OCI-LY3 (cell line): Measurements from ENCODE around the gene SWSAP1.
A peak's percentile ranks its signal among the peaks of the same experiment; 100 is the strongest.

ENCODE experiments used
- CTCF ChIP-seq: fragments of 200-600, 300-600 bp; sonication (generic); IDR thresholded peaks from 2 replicates; pipeline ENCODE4 v1.5.1; 2014; ENCODE audit warnings: antibody characterized with exemption, low read length, low read depth
- EZH2phosphoT487 ChIP-seq: fragments of 200-600 bp; shearing (Covaris generic); IDR thresholded peaks from 2 replicates; pipeline ENCODE4 v1.6.1; 2018; ENCODE audit warnings: antibody characterized with exemption, mixed run types, low read depth

GRCh38 chr19:11382898-11383705 lies 8.6 kb downstream of the SWSAP1 start:
- TF ChIP-seq CTCF (peak; percentile 52), EZH2phosphoT487 (no peak)
